GM12873 (cell line): ENCODE data around the gene PLXNA3.

Experiments used
- CTCF ChIP-seq: IDR thresholded peaks from 2 replicates; pipeline ENCODE4 v1.5.1; 2012; ENCODE audit warnings: low read depth, mild to moderate bottlenecking, moderate library complexity, low read length, control low read depth; ENCODE audit not compliant: insufficient read depth; ENCODE audit errors: missing control alignments

Gene PLXNA3

DNA sequence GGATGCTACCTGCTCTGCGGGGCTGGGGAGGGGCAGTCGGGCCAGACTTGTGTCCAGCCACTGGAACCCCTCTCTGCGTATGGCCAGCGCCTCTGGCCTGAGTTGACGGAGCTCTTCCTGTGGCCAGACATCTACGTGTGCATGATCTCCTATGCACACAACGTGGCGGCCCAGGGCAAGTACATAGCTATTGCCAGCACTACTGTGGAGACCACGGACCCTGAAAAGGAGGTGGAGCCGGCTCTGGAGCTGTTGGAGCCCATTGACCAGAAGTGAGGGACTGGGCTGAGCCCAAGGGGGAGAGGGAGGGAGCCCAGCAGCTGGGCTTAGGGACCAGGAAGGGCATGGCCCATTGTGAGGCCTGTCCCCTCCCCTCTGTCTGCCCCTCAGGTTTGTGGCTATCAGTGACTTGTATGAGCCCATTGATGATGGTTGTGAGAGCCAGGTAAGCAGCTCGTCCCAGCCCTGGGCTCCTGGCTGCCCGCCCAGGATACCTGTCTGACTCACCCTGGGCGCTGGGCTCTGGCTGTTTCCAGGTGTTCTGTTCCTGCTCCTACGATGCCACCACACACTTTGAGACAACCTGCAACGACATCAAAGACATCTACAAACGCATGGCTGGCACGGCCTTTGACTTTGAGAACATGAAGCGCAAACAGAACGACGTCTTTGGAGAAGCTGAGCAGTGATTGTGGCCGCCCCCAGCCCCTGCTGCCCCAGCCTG is 15.9 kb upstream of the PLXNA3 start:
- no peak for TF ChIP-seq CTCF

- TF ChIP-seq CTCF = no peak
These were observed 14.6 kb upstream of the PLXNA3 start for GRCh38 chrX:154443479-154443910.

GRCh38 chrX:154443992-154444754 is 13.9 kb upstream of the PLXNA3 start, which contains the start of gene FAM50A:
Gene FAM50A (plus strand): TSS chrX:154444141. CDS start chrX:154444236, 95 bp downstream.
- peak; percentile 3 for TF ChIP-seq CTCF

DNA sequence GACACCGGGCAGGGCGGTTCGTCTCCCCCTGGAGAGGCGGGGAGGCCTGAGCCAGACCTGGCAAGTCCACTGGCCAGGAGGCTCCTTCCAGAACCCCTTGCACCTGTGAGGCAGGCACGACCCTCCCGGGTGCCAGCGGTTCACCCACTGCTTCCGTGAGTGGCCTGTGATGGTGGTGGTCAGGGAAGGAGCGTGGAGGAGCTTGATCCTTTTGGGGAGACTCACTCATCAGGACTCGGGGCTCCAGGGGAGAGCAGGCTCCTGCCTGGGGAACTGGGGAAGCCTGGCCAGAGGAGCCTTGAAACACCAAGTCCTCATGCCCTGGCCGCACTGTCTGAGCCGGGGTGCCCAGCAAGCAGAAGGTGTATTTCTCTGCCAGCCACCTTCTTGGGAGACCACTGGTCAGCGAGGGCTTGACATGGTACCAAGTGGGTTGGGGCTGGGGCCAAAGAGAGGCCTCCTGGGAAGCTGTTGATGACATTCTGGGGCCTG is 13.3 kb upstream of the PLXNA3 start:
- no peak for TF ChIP-seq CTCF

GRCh38 chrX:154445776-154446175 is 12.3 kb upstream of the PLXNA3 start:
- TF ChIP-seq CTCF = no peak

GRCh38 chrX:154446430-154446829 is 11.7 kb upstream of the PLXNA3 start:
- TF ChIP-seq CTCF = no peak

DNA sequence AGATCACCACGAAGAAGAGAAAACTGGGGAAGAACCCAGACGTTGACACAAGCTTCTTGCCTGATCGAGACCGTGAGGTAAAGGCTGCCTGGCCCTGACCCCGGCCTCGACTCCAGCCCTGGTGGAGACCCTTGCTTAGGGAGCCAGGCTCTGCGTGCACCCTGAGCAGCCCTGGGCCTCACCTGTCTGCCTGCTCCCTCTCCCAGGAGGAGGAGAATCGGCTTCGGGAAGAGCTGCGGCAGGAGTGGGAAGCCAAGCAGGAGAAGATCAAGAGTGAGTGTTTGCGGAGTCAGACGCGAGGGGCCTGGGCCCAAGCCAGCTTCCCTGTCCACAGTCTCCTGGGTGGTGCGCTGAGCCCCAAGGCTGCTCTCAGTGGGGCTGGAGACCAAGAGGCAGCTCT is 9.6 kb upstream of the PLXNA3 start:
- no peak for TF ChIP-seq CTCF
